CD4-positive, alpha-beta T cell treated with Interleukin-15 for 4 hours (primary cell): ENCODE data around the gene RNF125.
A peak's percentile ranks its signal among the peaks of the same experiment; 100 is the strongest.

Experiments
- DNase-seq: peaks from one replicate; pipeline ENCODE4 v3.0.0-alpha.2; 2020; ENCODE audit warnings: low spot score

RNF125 gene

GRCh38 chr18:32091325-32091723 lies 72.7 kb downstream of the RNF125 start:
- DNase-seq = no peak

- DNase-seq = peak; percentile 83
Measured at GRCh38 chr18:32091724-32092421, 73.2 kb downstream of the RNF125 start, which contains the start of gene RNF138. Gene RNF138, plus strand, starts transcription at chr18:32091874. Its CDS starts 903 bp downstream, at chr18:32092777.

GRCh38 chr18:32092422-32093101 lies 73.9 kb downstream of the RNF125 start:
- peak; percentile 99 for DNase-seq

- DNase-seq = peak; percentile 45
Measured at GRCh38 chr18:32093102-32093511, 74.5 kb downstream of the RNF125 start.

- DNase-seq = peak; percentile 9
Measured at GRCh38 chr18:32093523-32093922, 74.9 kb downstream of the RNF125 start.

- DNase-seq = no peak
Measured at GRCh38 chr18:32095192-32095899, 76.7 kb downstream of the RNF125 start.

GRCh38 chr18:32095900-32096229 lies 77.2 kb downstream of the RNF125 start:
- DNase-seq = no peak

- peak; percentile 11 for DNase-seq
Measured at GRCh38 chr18:32096946-32097345, 78.3 kb downstream of the RNF125 start.

- DNase-seq = no peak
Measured at GRCh38 chr18:32104516-32104915, 85.9 kb downstream of the RNF125 start.

GRCh38 chr18:32110005-32110404 lies 91.4 kb downstream of the RNF125 start:
- no peak for DNase-seq

- DNase-seq = no peak
Measured at GRCh38 chr18:32111706-32112105, 93.1 kb downstream of the RNF125 start.

- DNase-seq = no peak
Measured at GRCh38 chr18:32112826-32113225, 94.2 kb downstream of the RNF125 start.

GRCh38 chr18:32114293-32114942 lies 95.8 kb downstream of the RNF125 start:
- no peak for DNase-seq

- DNase-seq = no peak
Measured at GRCh38 chr18:32122039-32122438, 103.4 kb downstream of the RNF125 start.
